NCI-H2081 treated with DMSO at 0.1 percent for 48 hours (cell line): ENCODE results near the gene EXOG.

Experiments
- DNase-seq: peaks from one replicate; lab custom pipeline; 2025; lab: John Stamatoyannopoulos, UW

The EXOG gene

GRCh38 chr3:38473229-38473628, 22.9 kb upstream of the EXOG start:
- DNase-seq: no peak

GRCh38 chr3:38474928-38475605, 21.1 kb upstream of the EXOG start:
- no peak for DNase-seq

- DNase-seq: no peak
These were observed 20.4 kb upstream of the EXOG start for GRCh38 chr3:38475716-38476115.

- no peak for DNase-seq
These were observed 19.9 kb upstream of the EXOG start for GRCh38 chr3:38476157-38476756.

GRCh38 chr3:38477057-38477820, 18.9 kb upstream of the EXOG start:
- no peak for DNase-seq

- no peak for DNase-seq
These were observed 18.2 kb upstream of the EXOG start for GRCh38 chr3:38477839-38478450.

GRCh38 chr3:38478901-38479300, 17.2 kb upstream of the EXOG start:
- no peak for DNase-seq

- no peak for DNase-seq
These were observed 16.6 kb upstream of the EXOG start for GRCh38 chr3:38479431-38480092.

GRCh38 chr3:38480093-38480445, 16.1 kb upstream of the EXOG start:
- DNase-seq: no peak

- DNase-seq: no peak
These were observed 15.2 kb upstream of the EXOG start for GRCh38 chr3:38480930-38481329.

- no peak for DNase-seq
These were observed 13.2 kb upstream of the EXOG start for GRCh38 chr3:38482951-38483350.

- no peak for DNase-seq
These were observed 8.8 kb upstream of the EXOG start for GRCh38 chr3:38487323-38487722.

GRCh38 chr3:38488949-38489348, 7.2 kb upstream of the EXOG start:
- DNase-seq: no peak

- no peak for DNase-seq
These were observed 6.4 kb upstream of the EXOG start for GRCh38 chr3:38489766-38490165.

- no peak for DNase-seq
These were observed 5.7 kb upstream of the EXOG start for GRCh38 chr3:38490281-38491030.

- no peak for DNase-seq
These were observed 4.9 kb upstream of the EXOG start for GRCh38 chr3:38491215-38491614.

GRCh38 chr3:38493031-38493430, 3.1 kb upstream of the EXOG start:
- no peak for DNase-seq

- no peak for DNase-seq
These were observed 891 bp downstream of the EXOG start for GRCh38 chr3:38497031-38497430.

GRCh38 chr3:38500688-38501417, 4.7 kb downstream of the EXOG start:
- no peak for DNase-seq

- no peak for DNase-seq
These were observed 11.0 kb downstream of the EXOG start for GRCh38 chr3:38507120-38507519.

GRCh38 chr3:38509732-38510131, 13.6 kb downstream of the EXOG start:
- no peak for DNase-seq
